GM23338 (cell line): Measurements from ENCODE around the gene MCTP2. TPM values are rescaled to one million over a fixed set of nuclear protein-coding genes. Genes with fewer than 3 reads are reported as not detected.

Experiments
- ATAC-seq: fragments of 200-7000 bp; cut with Tn5 transposase; 3 replicates; pipeline ENCODE4 v1.9.1; 2020
- DNase-seq: peaks from one replicate; pipeline ENCODE4 v3.0.0-alpha.2; 2015; ENCODE audit warnings: low spot score
- H2AFZ ChIP-seq: fragments of 200-600 bp; sonication (generic); 2 replicates; pipeline ENCODE4 v1.8.0; 2016; ENCODE audit warnings: antibody characterized with exemption, mild to moderate bottlenecking, moderate library complexity
- H3F3A ChIP-seq: fragments of 200-600 bp; sonication (generic); replicated peaks from 2 replicates; pipeline ENCODE4 v1.8.0; 2017; ENCODE audit warnings: antibody characterized with exemption, mixed run types, low read depth
- H3K27ac ChIP-seq: fragments of 200-600 bp; sonication (generic); 2 replicates; pipeline ENCODE4 v1.6.1; 2016; ENCODE audit warnings: low read depth
- H3K27me3 ChIP-seq: fragments of 200-600 bp; sonication (generic); 2 replicates; pipeline ENCODE4 v1.8.0; 2016; ENCODE audit warnings: mild to moderate bottlenecking, mixed run types, moderate library complexity; ENCODE audit not compliant: insufficient read depth
- H3K36me3 ChIP-seq: fragments of 200-600 bp; sonication (generic); 2 replicates; pipeline ENCODE4 v1.8.0; 2016; ENCODE audit warnings: mild to moderate bottlenecking; ENCODE audit not compliant: insufficient read depth
- H3K4me1 ChIP-seq: fragments of 200-600 bp; sonication (generic); 2 replicates; pipeline ENCODE4 v1.8.0; 2016; ENCODE audit warnings: mild to moderate bottlenecking, moderate library complexity; ENCODE audit not compliant: insufficient read depth
- H3K4me2 ChIP-seq: fragments of 200-600 bp; sonication (generic); 2 replicates; pipeline ENCODE4 v1.7.1; 2017; ENCODE audit warnings: mixed run types
- H3K4me3 ChIP-seq: fragments of 200-600 bp; sonication (generic); 2 replicates; pipeline ENCODE4 v1.6.1; 2016; ENCODE audit warnings: mixed run types
- H3K79me2 ChIP-seq: fragments of 200-600 bp; sonication (generic); replicated peaks from 2 replicates; pipeline ENCODE4 v1.8.0; 2017; ENCODE audit warnings: mild to moderate bottlenecking; ENCODE audit not compliant: insufficient read depth
- H3K9me2 ChIP-seq: fragments of 200-600 bp; sonication (generic); 2 replicates; pipeline ENCODE4 v1.8.0; 2017; ENCODE audit not compliant: insufficient read depth
- H4K20me1 ChIP-seq: fragments of 200-600 bp; sonication (generic); replicated peaks from 2 replicates; pipeline ENCODE4 v1.8.0; 2017; ENCODE audit warnings: mild to moderate bottlenecking; ENCODE audit not compliant: insufficient read depth
- H3K27ac Mint-ChIP-seq: 2 replicates; pipeline ENCODE4 v1.8.0; 2020; ENCODE audit warnings: inconsistent platforms, mild to moderate bottlenecking, moderate library complexity, mixed read lengths
- H3K27me3 Mint-ChIP-seq: 3 replicates; pipeline ENCODE4 v1.8.0; 2022; ENCODE audit warnings: low read depth, mild to moderate bottlenecking, moderate library complexity, mixed read lengths, inconsistent platforms; ENCODE audit not compliant: insufficient read depth, poor library complexity
- H3K36me3 Mint-ChIP-seq: 3 replicates; pipeline ENCODE4 v1.8.0; 2021; ENCODE audit warnings: low read depth, mild to moderate bottlenecking, inconsistent platforms, moderate library complexity, mixed read lengths
- H3K4me1 Mint-ChIP-seq: 3 replicates; pipeline ENCODE4 v1.8.0; 2020; ENCODE audit warnings: mild to moderate bottlenecking, inconsistent platforms, mixed read lengths
- H3K4me3 Mint-ChIP-seq: 3 replicates; pipeline ENCODE4 v1.8.0; 2021; ENCODE audit warnings: moderate library complexity, mild to moderate bottlenecking, inconsistent platforms, mixed read lengths
- H3K9me3 Mint-ChIP-seq: 3 replicates; pipeline ENCODE4 v1.8.0; 2020; ENCODE audit warnings: moderate library complexity, mild to moderate bottlenecking, inconsistent platforms, mixed read lengths
- CREB1 ChIP-seq: fragments of 250-450 bp; sonication (Bioruptor Pico); IDR thresholded peaks from 2 replicates; pipeline ENCODE4 v1.5.0; 2020; ENCODE audit warnings: low read depth, mild to moderate bottlenecking, moderate library complexity
- EZH2 ChIP-seq: fragments of 200-600 bp; sonication (generic); IDR thresholded peaks from one replicate; pipeline ENCODE4 v1.8.0; 2017; ENCODE audit warnings: antibody characterized with exemption, mild to moderate bottlenecking, low read depth; ENCODE audit not compliant: unreplicated experiment
- EZH2phosphoT487 ChIP-seq: fragments of 200-600 bp; sonication (generic); IDR thresholded peaks from one replicate; pipeline ENCODE4 v1.8.1; 2018; ENCODE audit warnings: antibody characterized with exemption; ENCODE audit not compliant: unreplicated experiment
- NANOG ChIP-seq: IDR thresholded peaks from 2 replicates; pipeline ENCODE4 v1.6.1; 2016; ENCODE audit warnings: antibody characterized with exemption, borderline replicate concordance
- POLR2AphosphoS5 ChIP-seq: IDR thresholded peaks from 2 replicates; pipeline ENCODE4 v1.6.1; 2016; ENCODE audit warnings: antibody characterized with exemption, low read depth
- STAT1 ChIP-seq: IDR thresholded peaks from one replicate; pipeline ENCODE4 v1.6.1; 2016; ENCODE audit warnings: antibody characterized with exemption; ENCODE audit not compliant: unreplicated experiment
- ZNF114 ChIP-seq: fragments of 250-450 bp; sonication (Bioruptor Pico); IDR thresholded peaks from 2 replicates; pipeline ENCODE4 v1.5.0; 2020; ENCODE audit warnings: mild to moderate bottlenecking, moderate library complexity
- ZNF331 ChIP-seq: fragments of 250-450 bp; sonication (Bioruptor Pico); IDR thresholded peaks from 2 replicates; pipeline ENCODE4 v1.5.0; 2020; ENCODE audit warnings: low read depth, mild to moderate bottlenecking, moderate library complexity
- polyA plus RNA-seq: library from polyadenylated mRNA; unstranded; fragments of >200 nt; fragmentation: Nextera tagmentation; extraction: Ambion mirVana; gene quantifications from 2 replicates; pipeline ENCODE4 v1.2.1, GENCODE V29; 2016
- total RNA-seq: library from RNA; depleted of rRNA; stranded (reverse); fragments of >200 nt; shearing (Covaris generic); gene quantifications from 2 replicates; pipeline ENCODE4 v1.2.3, GENCODE V29; 2014
- TF ChIP-seq, protein P1 (sequence below), 2 experiments: fragments of 200-600 bp in 1 of 2; sonication (generic) in 1 of 2; conservative IDR thresholded peaks; 2 replicates each; pipeline versions ENCODE4 v1.5.1 to v1.6.1; 2016 to 2017; ENCODE audit warnings: antibody characterized with exemption in 2 of 2, low read depth in 2 of 2, mild to moderate bottlenecking in 2 of 2, moderate library complexity in 1 of 2
- TF ChIP-seq, protein P2 (sequence below): IDR thresholded peaks from 2 replicates; pipeline ENCODE4 v1.6.1; 2016; ENCODE audit warnings: antibody characterized with exemption
- TF ChIP-seq, protein P3 (sequence below): IDR thresholded peaks from one replicate; pipeline ENCODE4 v1.6.1; 2018; ENCODE audit warnings: antibody characterized with exemption; ENCODE audit not compliant: unreplicated experiment

MCTP2 gene
- total and polyA plus RNA-seq, 2 experiments from 2014 or later: 1.8 to 5.5 TPM

DNA sequence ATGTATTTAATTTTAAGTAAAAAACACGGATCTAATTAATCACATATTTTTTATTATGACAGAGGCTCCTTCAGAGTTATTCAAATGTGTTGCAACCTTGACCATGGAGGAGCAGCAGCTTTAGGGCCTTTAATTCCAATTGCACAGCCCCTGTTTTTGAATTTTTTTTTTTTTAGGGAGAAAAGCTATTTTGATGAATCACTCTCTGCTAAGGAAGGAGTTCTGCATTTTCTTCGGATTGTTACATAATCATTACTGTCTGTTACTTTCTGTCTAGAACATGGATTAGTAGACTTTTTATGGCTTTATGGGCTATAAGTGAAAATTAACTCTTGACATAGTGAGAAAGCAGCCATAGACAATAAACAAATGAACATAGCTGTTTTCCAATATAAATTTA is 90.8 kb downstream of the MCTP2 start:
- H3K9me3 Mint-ChIP-seq: no peaks in the 10 kb centered on the region; the same call in 2 of the 3 replicates
- Histone ChIP-seq H3K4me3 (no peak overlapping the region), H4K20me1 (no peaks in the 10 kb centered on the region)

DNA sequence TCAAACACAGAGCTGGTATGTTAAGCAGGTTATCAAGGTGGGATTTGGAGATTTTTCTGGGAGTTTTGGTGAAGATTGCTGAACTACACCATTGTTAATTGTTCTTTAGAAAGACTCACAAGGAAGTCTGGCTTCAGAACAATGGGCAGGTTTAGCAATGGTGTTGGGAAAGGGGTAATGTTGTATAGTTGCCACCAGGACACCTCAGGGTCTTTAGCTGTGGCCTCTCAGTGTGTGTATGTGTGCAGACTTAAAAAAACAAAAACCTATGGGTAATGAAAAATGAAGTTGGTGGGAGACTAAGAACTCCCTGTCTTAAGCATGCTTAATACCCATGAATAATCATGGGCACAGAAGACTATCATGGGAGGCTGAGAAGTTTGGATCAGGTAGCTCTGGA is 91.7 kb downstream of the MCTP2 start:
- peak; percentile 30; the same call in 2 of the 3 replicates for ATAC-seq
- Histone ChIP-seq H3K4me2 (no peak overlapping the region), H3K27ac (no peak overlapping the region), H3K27me3 (no peaks in the 10 kb centered on the region), H3F3A (no peaks in the 10 kb centered on the region), H3K4me1 (no peaks in the 10 kb centered on the region), H3K79me2 (no peaks in the 10 kb centered on the region), H3K4me3 (no peak overlapping the region), H4K20me1 (no peaks in the 10 kb centered on the region), H3K9me2 (no peaks in the 10 kb centered on the region; the same call in 1 of the 2 replicates), H3K36me3 (no peaks in the 10 kb centered on the region), H2AFZ (no peak overlapping the region)
- H3K36me3 Mint-ChIP-seq: no peaks in the 10 kb centered on the region
- H3K4me1 Mint-ChIP-seq: peaks cover 10% of the 10 kb centered on the region
- DNase-seq: no peak
- no peak overlapping the region for H3K4me3 Mint-ChIP-seq
- H3K27ac Mint-ChIP-seq: no peak overlapping the region
- H3K27me3 Mint-ChIP-seq: peaks cover 2% of the 10 kb centered on the region
- H3K9me3 Mint-ChIP-seq: no peaks in the 10 kb centered on the region
- TF ChIP-seq POLR2AphosphoS5 (no peak), NANOG (no peak), EZH2 (no peak), CREB1 (CRISPR knock-in tag) (no peak), ZNF114 (CRISPR knock-in tag) (no peak), STAT1 (no peak), EZH2phosphoT487 (no peak)
- TF ChIP-seq, protein P1, sequence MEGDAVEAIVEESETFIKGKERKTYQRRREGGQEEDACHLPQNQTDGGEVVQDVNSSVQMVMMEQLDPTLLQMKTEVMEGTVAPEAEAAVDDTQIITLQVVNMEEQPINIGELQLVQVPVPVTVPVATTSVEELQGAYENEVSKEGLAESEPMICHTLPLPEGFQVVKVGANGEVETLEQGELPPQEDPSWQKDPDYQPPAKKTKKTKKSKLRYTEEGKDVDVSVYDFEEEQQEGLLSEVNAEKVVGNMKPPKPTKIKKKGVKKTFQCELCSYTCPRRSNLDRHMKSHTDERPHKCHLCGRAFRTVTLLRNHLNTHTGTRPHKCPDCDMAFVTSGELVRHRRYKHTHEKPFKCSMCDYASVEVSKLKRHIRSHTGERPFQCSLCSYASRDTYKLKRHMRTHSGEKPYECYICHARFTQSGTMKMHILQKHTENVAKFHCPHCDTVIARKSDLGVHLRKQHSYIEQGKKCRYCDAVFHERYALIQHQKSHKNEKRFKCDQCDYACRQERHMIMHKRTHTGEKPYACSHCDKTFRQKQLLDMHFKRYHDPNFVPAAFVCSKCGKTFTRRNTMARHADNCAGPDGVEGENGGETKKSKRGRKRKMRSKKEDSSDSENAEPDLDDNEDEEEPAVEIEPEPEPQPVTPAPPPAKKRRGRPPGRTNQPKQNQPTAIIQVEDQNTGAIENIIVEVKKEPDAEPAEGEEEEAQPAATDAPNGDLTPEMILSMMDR (conservative IDR thresholded peaks at IDR 0.05; ENCODE audit: low read depth in 2 of 2): no peak
- TF ChIP-seq, protein P2, sequence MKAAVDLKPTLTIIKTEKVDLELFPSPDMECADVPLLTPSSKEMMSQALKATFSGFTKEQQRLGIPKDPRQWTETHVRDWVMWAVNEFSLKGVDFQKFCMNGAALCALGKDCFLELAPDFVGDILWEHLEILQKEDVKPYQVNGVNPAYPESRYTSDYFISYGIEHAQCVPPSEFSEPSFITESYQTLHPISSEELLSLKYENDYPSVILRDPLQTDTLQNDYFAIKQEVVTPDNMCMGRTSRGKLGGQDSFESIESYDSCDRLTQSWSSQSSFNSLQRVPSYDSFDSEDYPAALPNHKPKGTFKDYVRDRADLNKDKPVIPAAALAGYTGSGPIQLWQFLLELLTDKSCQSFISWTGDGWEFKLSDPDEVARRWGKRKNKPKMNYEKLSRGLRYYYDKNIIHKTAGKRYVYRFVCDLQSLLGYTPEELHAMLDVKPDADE: no peak
- TF ChIP-seq, protein P3, sequence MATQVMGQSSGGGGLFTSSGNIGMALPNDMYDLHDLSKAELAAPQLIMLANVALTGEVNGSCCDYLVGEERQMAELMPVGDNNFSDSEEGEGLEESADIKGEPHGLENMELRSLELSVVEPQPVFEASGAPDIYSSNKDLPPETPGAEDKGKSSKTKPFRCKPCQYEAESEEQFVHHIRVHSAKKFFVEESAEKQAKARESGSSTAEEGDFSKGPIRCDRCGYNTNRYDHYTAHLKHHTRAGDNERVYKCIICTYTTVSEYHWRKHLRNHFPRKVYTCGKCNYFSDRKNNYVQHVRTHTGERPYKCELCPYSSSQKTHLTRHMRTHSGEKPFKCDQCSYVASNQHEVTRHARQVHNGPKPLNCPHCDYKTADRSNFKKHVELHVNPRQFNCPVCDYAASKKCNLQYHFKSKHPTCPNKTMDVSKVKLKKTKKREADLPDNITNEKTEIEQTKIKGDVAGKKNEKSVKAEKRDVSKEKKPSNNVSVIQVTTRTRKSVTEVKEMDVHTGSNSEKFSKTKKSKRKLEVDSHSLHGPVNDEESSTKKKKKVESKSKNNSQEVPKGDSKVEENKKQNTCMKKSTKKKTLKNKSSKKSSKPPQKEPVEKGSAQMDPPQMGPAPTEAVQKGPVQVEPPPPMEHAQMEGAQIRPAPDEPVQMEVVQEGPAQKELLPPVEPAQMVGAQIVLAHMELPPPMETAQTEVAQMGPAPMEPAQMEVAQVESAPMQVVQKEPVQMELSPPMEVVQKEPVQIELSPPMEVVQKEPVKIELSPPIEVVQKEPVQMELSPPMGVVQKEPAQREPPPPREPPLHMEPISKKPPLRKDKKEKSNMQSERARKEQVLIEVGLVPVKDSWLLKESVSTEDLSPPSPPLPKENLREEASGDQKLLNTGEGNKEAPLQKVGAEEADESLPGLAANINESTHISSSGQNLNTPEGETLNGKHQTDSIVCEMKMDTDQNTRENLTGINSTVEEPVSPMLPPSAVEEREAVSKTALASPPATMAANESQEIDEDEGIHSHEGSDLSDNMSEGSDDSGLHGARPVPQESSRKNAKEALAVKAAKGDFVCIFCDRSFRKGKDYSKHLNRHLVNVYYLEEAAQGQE: no peak

More for the DNA sequence above, 90.8 kb downstream of the MCTP2 start:
- no peaks in the 10 kb centered on the region for H3F3A ChIP-seq
- no peaks in the 10 kb centered on the region for H3K4me1 ChIP-seq
- ATAC-seq (no peak), DNase-seq (no peak)
- Mint-ChIP-seq H3K4me3 (no peak overlapping the region), H3K4me1 (peaks cover 10% of the 10 kb centered on the region), H3K36me3 (no peaks in the 10 kb centered on the region), H3K27ac (no peak overlapping the region), H3K27me3 (peaks cover 2% of the 10 kb centered on the region)
- H2AFZ ChIP-seq: no peak overlapping the region
- no peak overlapping the region for H3K4me2 ChIP-seq
- H3K27ac ChIP-seq: no peak overlapping the region
- H3K36me3 ChIP-seq: no peaks in the 10 kb centered on the region
- no peaks in the 10 kb centered on the region for H3K79me2 ChIP-seq
- H3K9me2 ChIP-seq: no peaks in the 10 kb centered on the region; the same call in 1 of the 2 replicates
- H3K27me3 ChIP-seq: no peaks in the 10 kb centered on the region
- TF ChIP-seq EZH2 (no peak), CREB1 (CRISPR knock-in tag) (no peak), NANOG (no peak), ZNF331 (no peak)
